GM12878 (cell line): ENCODE measurements around the gene BATF. TPM values are rescaled to one million over a fixed set of nuclear protein-coding genes. Genes with fewer than 3 reads are reported as not detected.

ENCODE experiments used
- CHD4 ChIP-seq: fragments of 200-600 bp; sonication (generic); IDR thresholded peaks from 2 replicates; pipeline ENCODE4 v1.6.1; 2016; ENCODE audit warnings: mild to moderate bottlenecking
- CUX1 ChIP-seq: IDR thresholded peaks from 2 replicates; pipeline ENCODE4 v1.6.1; 2012; ENCODE audit warnings: improper control_type of control experiment, low read depth, low read length; ENCODE audit not compliant: insufficient replicate concordance
- ESRRA ChIP-seq: IDR thresholded peaks from 2 replicates; pipeline ENCODE4 v1.6.1; 2012; ENCODE audit warnings: mild to moderate bottlenecking, low read length, improper control_type of control experiment
- FOS ChIP-seq: IDR thresholded peaks from 3 replicates; pipeline ENCODE4 v1.6.1; 2011; ENCODE audit warnings: borderline replicate concordance; ENCODE audit not compliant: insufficient read length; ENCODE audit errors: extremely low read depth
- FOXM1 ChIP-seq: IDR thresholded peaks from 2 replicates; pipeline ENCODE4 v1.6.1; 2012; ENCODE audit warnings: low read depth, mild to moderate bottlenecking, inconsistent platforms, low read length, moderate library complexity
- HCFC1 ChIP-seq: fragments of 150-350 bp; IDR thresholded peaks from 2 replicates; pipeline ENCODE4 v1.6.1; 2014; ENCODE audit warnings: low read length
- HDGF ChIP-seq: fragments of 450-650 bp; IDR thresholded peaks from 2 replicates; pipeline ENCODE4 v1.6.1; 2016; ENCODE audit warnings: antibody characterized with exemption
- LARP7 ChIP-seq: fragments of 450-650 bp; IDR thresholded peaks from 2 replicates; pipeline ENCODE4 v1.6.1; 2017; ENCODE audit warnings: mild to moderate bottlenecking
- MLLT1 ChIP-seq: fragments of 450-650 bp; IDR thresholded peaks from 2 replicates; pipeline ENCODE4 v1.6.1; 2016; ENCODE audit warnings: mild to moderate bottlenecking
- MTA2 ChIP-seq: fragments of 450-650 bp; IDR thresholded peaks from 2 replicates; pipeline ENCODE4 v1.6.1; 2016; ENCODE audit warnings: low read depth, mild to moderate bottlenecking, moderate library complexity
- NFYA ChIP-seq: IDR thresholded peaks from 2 replicates; pipeline ENCODE4 v1.6.1; 2011; ENCODE audit warnings: low read depth, mild to moderate bottlenecking, low read length, improper control_type of control experiment, borderline replicate concordance
- NR2C1 ChIP-seq: fragments of 450-650 bp; IDR thresholded peaks from 2 replicates; pipeline ENCODE4 v1.6.1; 2017; ENCODE audit warnings: antibody characterized with exemption, mild to moderate bottlenecking, moderate library complexity
- POLR2AphosphoS2 ChIP-seq: IDR thresholded peaks from 2 replicates; pipeline ENCODE4 v1.6.1; 2011; ENCODE audit warnings: low read depth, mild to moderate bottlenecking, low read length, improper control_type of control experiment, moderate library complexity
- RAD21 ChIP-seq: IDR thresholded peaks from 2 replicates; pipeline ENCODE4 v1.6.1; 2011; ENCODE audit warnings: mild to moderate bottlenecking, low read depth, low read length, moderate library complexity; ENCODE audit not compliant: insufficient read depth
- RBBP5 ChIP-seq: fragments of 200-600 bp; sonication (generic); conservative IDR thresholded peaks from 2 replicates; pipeline ENCODE4 v1.6.1; 2016
- RCOR1 ChIP-seq: conservative IDR thresholded peaks from 2 replicates; pipeline ENCODE4 v1.6.1; 2012; ENCODE audit warnings: low read depth, low read length, improper control_type of control experiment
- SRF ChIP-seq, 2 experiments: IDR thresholded peaks; 2 replicates each; pipeline ENCODE4 v1.6.1; 2011; ENCODE audit warnings: low read depth in 2 of 2, low read length in 2 of 2, mild to moderate bottlenecking in 1 of 2, moderate library complexity in 1 of 2
- TARDBP ChIP-seq: IDR thresholded peaks from 2 replicates; pipeline ENCODE4 v1.6.1; 2016; ENCODE audit warnings: borderline replicate concordance
- TCF3 ChIP-seq: IDR thresholded peaks from 2 replicates; pipeline ENCODE4 v1.6.1; 2012; ENCODE audit warnings: low read depth, mild to moderate bottlenecking, low read length, borderline replicate concordance; ENCODE audit not compliant: insufficient read depth
- ZNF384 ChIP-seq: IDR thresholded peaks from 2 replicates; pipeline ENCODE4 v1.6.1; 2012; ENCODE audit warnings: low read depth, mild to moderate bottlenecking, low read length, improper control_type of control experiment, borderline replicate concordance
- ZZZ3 ChIP-seq: IDR thresholded peaks from 2 replicates; pipeline ENCODE4 v1.6.1; 2011; ENCODE audit warnings: low read depth; ENCODE audit not compliant: control insufficient read depth, insufficient read length
- polyA plus RNA-seq, 11 experiments: library from polyadenylated mRNA; depleted of rRNA in 4 of 11; unstranded in 6 of 11; stranded (reverse) in 5 of 11; fragments of >200 nt; fragmentation: Nextera tagmentation in 4 of 11; fragmentation: Illumina TruSeq in 1 of 11; extraction: Ambion mirVana in 4 of 11; extraction: Trizol in 1 of 11; gene quantifications; 1 replicate in 1 of 11; 2 replicates in 10 of 11; pipeline versions ENCODE4 v1.2.1 to v1.2.3, GENCODE V29; 2011 to 2016; ENCODE audit warnings: inconsistent platforms in 2 of 11, missing spikeins in 2 of 11, low read depth in 1 of 11
- total RNA-seq, 4 experiments: library from RNA; depleted of rRNA in 3 of 4; stranded (reverse); fragments of >200 nt in 3 of 4; fragmentation: Illumina TruSeq in 1 of 4; extraction: Trizol in 1 of 4; gene quantifications; 2 replicates each; pipeline versions ENCODE4 v1.2.1 to v1.2.3, GENCODE V29; 2013 to 2021
- TF ChIP-seq, protein P1 (sequence below): fragments of 450-650 bp; formaldehyde crosslinking; IDR thresholded peaks from 2 replicates; pipeline ENCODE4 v1.4.0; 2020; ENCODE audit warnings: mild to moderate bottlenecking, moderate library complexity

The BATF gene
- total and polyA plus RNA-seq, 10 of the 15 experiments (the other 5 are each of a cell fraction or from before 2014, with no cell fraction given), result 10.0 to 154 (median 103) TPM

DNA sequence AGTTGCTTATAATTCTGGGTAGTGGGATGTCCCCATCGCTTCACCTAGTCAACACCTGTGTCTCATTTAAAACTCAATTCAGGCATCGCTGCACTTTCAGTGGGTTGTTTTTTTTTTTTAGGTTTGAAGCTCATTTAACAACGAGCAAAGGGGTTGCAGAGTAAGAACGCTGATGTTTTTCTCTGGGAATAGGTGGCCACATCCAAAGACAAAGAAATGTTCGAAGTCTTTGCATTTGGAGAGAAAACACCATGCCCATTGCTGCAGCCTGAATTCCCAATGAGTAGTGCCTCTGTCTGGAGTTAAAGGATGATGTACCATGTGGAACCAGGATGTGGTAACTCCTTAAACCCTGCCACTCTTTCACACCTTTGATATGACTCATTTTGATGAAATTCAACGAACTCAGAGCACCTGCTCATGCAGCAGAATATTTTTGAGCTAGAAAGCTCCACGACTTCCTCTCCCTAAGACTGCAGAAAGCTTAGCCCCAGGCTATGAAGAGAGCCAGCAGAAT lies 35.1 kb upstream of the BATF start (continued):
- TF ChIP-seq, protein P1, sequence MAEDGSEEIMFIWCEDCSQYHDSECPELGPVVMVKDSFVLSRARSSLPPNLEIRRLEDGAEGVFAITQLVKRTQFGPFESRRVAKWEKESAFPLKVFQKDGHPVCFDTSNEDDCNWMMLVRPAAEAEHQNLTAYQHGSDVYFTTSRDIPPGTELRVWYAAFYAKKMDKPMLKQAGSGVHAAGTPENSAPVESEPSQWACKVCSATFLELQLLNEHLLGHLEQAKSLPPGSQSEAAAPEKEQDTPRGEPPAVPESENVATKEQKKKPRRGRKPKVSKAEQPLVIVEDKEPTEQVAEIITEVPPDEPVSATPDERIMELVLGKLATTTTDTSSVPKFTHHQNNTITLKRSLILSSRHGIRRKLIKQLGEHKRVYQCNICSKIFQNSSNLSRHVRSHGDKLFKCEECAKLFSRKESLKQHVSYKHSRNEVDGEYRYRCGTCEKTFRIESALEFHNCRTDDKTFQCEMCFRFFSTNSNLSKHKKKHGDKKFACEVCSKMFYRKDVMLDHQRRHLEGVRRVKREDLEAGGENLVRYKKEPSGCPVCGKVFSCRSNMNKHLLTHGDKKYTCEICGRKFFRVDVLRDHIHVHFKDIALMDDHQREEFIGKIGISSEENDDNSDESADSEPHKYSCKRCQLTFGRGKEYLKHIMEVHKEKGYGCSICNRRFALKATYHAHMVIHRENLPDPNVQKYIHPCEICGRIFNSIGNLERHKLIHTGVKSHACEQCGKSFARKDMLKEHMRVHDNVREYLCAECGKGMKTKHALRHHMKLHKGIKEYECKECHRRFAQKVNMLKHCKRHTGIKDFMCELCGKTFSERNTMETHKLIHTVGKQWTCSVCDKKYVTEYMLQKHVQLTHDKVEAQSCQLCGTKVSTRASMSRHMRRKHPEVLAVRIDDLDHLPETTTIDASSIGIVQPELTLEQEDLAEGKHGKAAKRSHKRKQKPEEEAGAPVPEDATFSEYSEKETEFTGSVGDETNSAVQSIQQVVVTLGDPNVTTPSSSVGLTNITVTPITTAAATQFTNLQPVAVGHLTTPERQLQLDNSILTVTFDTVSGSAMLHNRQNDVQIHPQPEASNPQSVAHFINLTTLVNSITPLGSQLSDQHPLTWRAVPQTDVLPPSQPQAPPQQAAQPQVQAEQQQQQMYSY (CRISPR knock-in tag), result no peak
- no peak for TF ChIP-seq NFYA
- 0 out of 4 replicates have a peak, but pooled peaks of 1 of the 2 experiments have one; percentile 30 for TF ChIP-seq SRF (IDR thresholded peaks at IDR 0.05; ENCODE audit: low read depth in 2 of 2, low read length in 2 of 2)
- TF ChIP-seq POLR2AphosphoS2, result no peak
- TF ChIP-seq HCFC1, result no peak
- peak; percentile 93 for TF ChIP-seq TCF3
- no peak for TF ChIP-seq ESRRA
- TF ChIP-seq ZZZ3, result no peak
- TF ChIP-seq FOXM1, result peak; percentile 93
- TF ChIP-seq MLLT1, result peak; percentile 59
- no peak for TF ChIP-seq HDGF
- peak; percentile 66; the same call in 1 of the 2 replicates for TF ChIP-seq ZNF384
- TF ChIP-seq FOS, result no peak
- TF ChIP-seq RCOR1, result no peak
- TF ChIP-seq RAD21, result peak; percentile 9; the same call in 1 of the 2 replicates
- TF ChIP-seq CUX1, result no peak
- peak; percentile 95 for TF ChIP-seq MTA2
- 0 out of 2 replicates have a peak, but pooled peaks have one; percentile 20 for TF ChIP-seq TARDBP
- TF ChIP-seq CHD4, result no peak
- TF ChIP-seq NR2C1, result no peak
- no peak for TF ChIP-seq LARP7
- TF ChIP-seq RBBP5, result no peak
